ENCODE data around the gene ACTR1B.
"Not testable (repeated sequence)": the region's sequence is repeated elsewhere in the genome, so short reads cannot be mapped to it uniquely, and the experiment has no call there.

Gene ACTR1B

DNA sequence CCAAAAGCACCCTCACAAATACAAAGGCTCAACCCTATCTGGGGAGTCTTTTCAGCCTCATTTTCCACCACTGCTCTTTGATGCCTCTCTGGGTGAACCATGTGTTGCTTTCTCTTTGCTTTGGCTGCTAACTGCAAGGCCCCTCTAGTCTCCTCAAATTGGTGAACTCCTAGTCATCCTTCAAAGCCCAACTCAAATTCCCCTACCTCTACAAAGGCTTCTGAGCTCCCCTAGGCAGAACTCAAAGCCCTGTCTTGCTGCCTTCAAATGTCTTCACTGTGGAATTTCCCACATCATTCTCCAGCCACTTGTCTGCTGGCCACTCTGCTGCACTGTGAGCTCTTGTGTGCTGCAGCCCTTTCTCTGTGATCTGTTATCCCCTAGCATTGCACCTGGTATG is 40.9 kb downstream of the ACTR1B start:
- H3K27ac ChIP-seq; H3K4me3 ChIP-seq (ENCODE audit: low read depth in 1 of 2, low read length in 1 of 2); H3K4me1 ChIP-seq (ENCODE audit: control insufficient read depth in 1 of 2, insufficient read depth in 1 of 2, low read depth in 1 of 2, low read length in 1 of 2); H3K27me3 ChIP-seq; H3K9me3 ChIP-seq; H3K36me3 ChIP-seq: not testable (repeated sequence)

- H3K9me3 ChIP-seq; H3K36me3 ChIP-seq; H3K27me3 ChIP-seq; H3K27ac ChIP-seq; H3K4me1 ChIP-seq (ENCODE audit: control insufficient read depth in 1 of 2, insufficient read depth in 1 of 2, low read depth in 1 of 2, low read length in 1 of 2); H3K4me3 ChIP-seq (ENCODE audit: low read depth in 1 of 2, low read length in 1 of 2): not testable (repeated sequence)
Measured at GRCh38 chr2:97620492-97620891, 43.4 kb downstream of the ACTR1B start.

DNA sequence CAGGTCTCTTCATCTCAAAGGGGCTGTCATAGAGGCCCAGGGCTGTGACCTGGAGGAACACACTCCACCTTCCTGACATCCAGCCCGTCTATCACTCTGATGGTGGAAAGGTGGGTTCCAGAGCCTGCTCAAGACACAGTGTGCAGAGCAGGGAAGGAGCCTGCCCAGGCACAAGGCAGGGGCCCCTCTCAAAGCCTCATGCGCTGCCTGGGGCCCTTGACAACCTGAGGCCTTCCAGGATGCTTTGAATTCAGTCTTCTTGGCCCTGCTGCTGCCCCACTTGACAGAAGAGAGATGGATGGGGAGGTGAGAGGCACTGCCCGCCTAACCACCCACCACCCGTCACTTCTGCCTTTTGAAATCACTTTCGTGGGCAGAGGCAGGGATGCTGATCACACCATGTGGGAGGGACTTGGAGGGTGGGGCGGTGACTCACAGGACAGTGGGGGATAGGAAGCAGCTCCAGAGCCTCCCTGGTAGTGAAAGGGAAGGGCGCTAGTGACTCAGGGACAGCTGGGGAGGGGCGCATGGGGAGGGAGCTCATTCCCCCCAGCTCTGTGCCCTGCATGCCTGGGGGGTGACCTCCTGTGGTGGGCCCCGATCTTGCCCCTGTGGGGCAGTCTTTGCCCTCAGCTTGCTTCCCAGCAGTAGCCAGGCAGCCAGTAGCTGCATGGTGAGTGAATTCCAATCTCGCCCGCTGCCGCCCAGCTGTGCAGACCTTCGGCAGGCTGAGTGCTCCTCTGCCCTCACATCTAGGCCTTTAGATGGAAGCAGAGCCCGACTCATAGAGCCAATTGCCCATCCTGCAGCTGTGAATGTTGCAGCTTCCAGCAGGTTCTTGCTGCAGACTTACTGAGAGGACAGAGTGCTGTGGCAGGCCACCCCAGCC is 44.7 kb downstream of the ACTR1B start:
- H3K4me1 ChIP-seq (ENCODE audit: control insufficient read depth in 1 of 2, insufficient read depth in 1 of 2, low read depth in 1 of 2, low read length in 1 of 2); H3K36me3 ChIP-seq; H3K27ac ChIP-seq; H3K9me3 ChIP-seq; H3K4me3 ChIP-seq (ENCODE audit: low read depth in 1 of 2, low read length in 1 of 2); H3K27me3 ChIP-seq: not testable (repeated sequence)

GRCh38 chr2:97617911-97618310 is 45.9 kb downstream of the ACTR1B start:
- H3K27me3 ChIP-seq = no peaks in the 10 kb centered on the region
- H3K27ac ChIP-seq = no peak overlapping the region
- no peaks in the 10 kb centered on the region for H3K9me3 ChIP-seq
- no peaks in the 10 kb centered on the region for H3K36me3 ChIP-seq
- H3K4me3 ChIP-seq (ENCODE audit: low read depth in 1 of 2, low read length in 1 of 2) = no peak overlapping the region
- TF ChIP-seq, protein P1, sequence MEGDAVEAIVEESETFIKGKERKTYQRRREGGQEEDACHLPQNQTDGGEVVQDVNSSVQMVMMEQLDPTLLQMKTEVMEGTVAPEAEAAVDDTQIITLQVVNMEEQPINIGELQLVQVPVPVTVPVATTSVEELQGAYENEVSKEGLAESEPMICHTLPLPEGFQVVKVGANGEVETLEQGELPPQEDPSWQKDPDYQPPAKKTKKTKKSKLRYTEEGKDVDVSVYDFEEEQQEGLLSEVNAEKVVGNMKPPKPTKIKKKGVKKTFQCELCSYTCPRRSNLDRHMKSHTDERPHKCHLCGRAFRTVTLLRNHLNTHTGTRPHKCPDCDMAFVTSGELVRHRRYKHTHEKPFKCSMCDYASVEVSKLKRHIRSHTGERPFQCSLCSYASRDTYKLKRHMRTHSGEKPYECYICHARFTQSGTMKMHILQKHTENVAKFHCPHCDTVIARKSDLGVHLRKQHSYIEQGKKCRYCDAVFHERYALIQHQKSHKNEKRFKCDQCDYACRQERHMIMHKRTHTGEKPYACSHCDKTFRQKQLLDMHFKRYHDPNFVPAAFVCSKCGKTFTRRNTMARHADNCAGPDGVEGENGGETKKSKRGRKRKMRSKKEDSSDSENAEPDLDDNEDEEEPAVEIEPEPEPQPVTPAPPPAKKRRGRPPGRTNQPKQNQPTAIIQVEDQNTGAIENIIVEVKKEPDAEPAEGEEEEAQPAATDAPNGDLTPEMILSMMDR (IDR thresholded peaks at IDR 0.05) = no peak
- no peaks in the 10 kb centered on the region for H3K4me1 ChIP-seq (ENCODE audit: control insufficient read depth in 1 of 2, insufficient read depth in 1 of 2, low read depth in 1 of 2, low read length in 1 of 2)

- not testable (repeated sequence) for H3K27ac ChIP-seq; H3K36me3 ChIP-seq; H3K27me3 ChIP-seq; H3K4me3 ChIP-seq (ENCODE audit: low read depth in 1 of 2, low read length in 1 of 2); H3K4me1 ChIP-seq (ENCODE audit: control insufficient read depth in 1 of 2, insufficient read depth in 1 of 2, low read depth in 1 of 2, low read length in 1 of 2); H3K9me3 ChIP-seq
Measured at GRCh38 chr2:97615746-97616145, 48.1 kb downstream of the ACTR1B start.

GRCh38 chr2:97611895-97612294 is 51.9 kb downstream of the ACTR1B start:
- not testable (repeated sequence) for H3K9me3 ChIP-seq; H3K36me3 ChIP-seq; H3K4me3 ChIP-seq (ENCODE audit: low read depth in 1 of 2, low read length in 1 of 2); H3K27ac ChIP-seq; H3K4me1 ChIP-seq (ENCODE audit: control insufficient read depth in 1 of 2, insufficient read depth in 1 of 2, low read depth in 1 of 2, low read length in 1 of 2); H3K27me3 ChIP-seq

DNA sequence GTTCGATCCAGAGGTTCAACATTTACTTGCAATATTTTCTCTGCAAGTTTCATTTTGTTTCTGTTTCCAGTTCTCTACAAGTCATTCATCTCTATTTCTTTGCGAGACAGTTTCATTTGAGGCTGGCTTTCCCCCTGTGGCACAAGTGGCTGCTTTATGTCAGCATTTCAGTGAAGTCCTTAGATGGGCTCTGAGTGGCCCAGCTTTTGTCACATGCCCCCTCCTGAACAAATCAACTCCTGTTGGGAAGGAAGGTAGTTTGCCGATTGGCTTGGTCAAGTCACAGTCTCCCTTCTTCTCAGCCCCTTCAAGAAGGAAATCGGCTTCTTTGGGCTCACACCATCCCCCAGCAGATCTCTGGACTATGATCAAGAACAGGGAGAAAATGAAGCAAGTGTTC is 55.1 kb downstream of the ACTR1B start:
- H3K4me1 ChIP-seq (ENCODE audit: control insufficient read depth in 1 of 2, insufficient read depth in 1 of 2, low read depth in 1 of 2, low read length in 1 of 2); H3K4me3 ChIP-seq (ENCODE audit: low read depth in 1 of 2, low read length in 1 of 2); H3K27me3 ChIP-seq; H3K27ac ChIP-seq; H3K36me3 ChIP-seq; H3K9me3 ChIP-seq: not testable (repeated sequence)

Data from neutrophil (primary cell).